CD8-positive, alpha-beta memory T cell (primary cell): ENCODE results near the gene AQR. TPM values are rescaled to one million over a fixed set of nuclear protein-coding genes. Genes with fewer than 3 reads are reported as not detected.
"Not testable (repeated sequence)": the region's sequence is repeated elsewhere in the genome, so short reads cannot be mapped to it uniquely, and the experiment has no call there.

ENCODE experiments used
- CTCF ChIA-PET: fragments of 350-600 bp; sonication (Branson Sonifier 250); formaldehyde crosslinking; loops from one replicate; lab custom pipeline; 2021; ENCODE audit warnings: antibody characterized with exemption; lab: Charles Lee
- POLR2A ChIA-PET: fragments of 350-600 bp; sonication (Branson Sonifier 250); formaldehyde crosslinking; loops from one replicate; lab custom pipeline; 2021; ENCODE audit warnings: antibody characterized with exemption; lab: Charles Lee
- DNase-seq, 5 donors: peaks; one replicate each; pipeline versions ENCODE4 v3.0.0 to v3.0.0-alpha.2; 2020 to 2022; ENCODE audit warnings: mixed read lengths in 1 of 5
- H3K27ac ChIP-seq: one replicate; pipeline ENCODE4 v1.7.0; 2013; ENCODE audit warnings: low read depth, mild to moderate bottlenecking, low read length, moderate library complexity
- H3K27me3 ChIP-seq: 2 replicates; pipeline ENCODE4 v1.7.0; 2013; ENCODE audit warnings: low read length, mild to moderate bottlenecking; ENCODE audit not compliant: insufficient read depth, poor library complexity, severe bottlenecking
- H3K36me3 ChIP-seq: 2 replicates; pipeline ENCODE4 v1.7.0; 2013; ENCODE audit warnings: mild to moderate bottlenecking, low read length, moderate library complexity; ENCODE audit not compliant: insufficient read depth
- H3K4me1 ChIP-seq: 2 replicates; pipeline ENCODE4 v1.7.0; 2013; ENCODE audit warnings: mild to moderate bottlenecking, low read length, moderate library complexity; ENCODE audit not compliant: insufficient read depth
- H3K4me3 ChIP-seq: 2 replicates; pipeline ENCODE4 v1.7.0; 2013; ENCODE audit warnings: mild to moderate bottlenecking, low read length
- H3K9me3 ChIP-seq: 2 replicates; pipeline ENCODE4 v1.7.0; 2013; ENCODE audit warnings: mild to moderate bottlenecking, low read length
- H3K27ac Mint-ChIP-seq, 8 donors: one replicate each; pipeline ENCODE4 v1.8.0; 2020 to 2021; ENCODE audit warnings: mixed read lengths in 8 of 8, mild to moderate bottlenecking in 6 of 8, inconsistent platforms in 3 of 8, moderate library complexity in 3 of 8
- H3K27me3 Mint-ChIP-seq, 2 donors: one replicate each; pipeline ENCODE4 v1.8.0; 2020 to 2021; ENCODE audit warnings: mixed read lengths in 2 of 2, mild to moderate bottlenecking in 1 of 2, moderate library complexity in 1 of 2
- H3K36me3 Mint-ChIP-seq, 3 donors: one replicate each; pipeline ENCODE4 v1.8.0; 2020 to 2021; ENCODE audit warnings: mixed read lengths in 3 of 3, inconsistent platforms in 1 of 3, mild to moderate bottlenecking in 1 of 3
- H3K4me1 Mint-ChIP-seq, 3 donors: one replicate each; pipeline ENCODE4 v1.8.0; 2020 to 2021; ENCODE audit warnings: mixed read lengths in 3 of 3, inconsistent platforms in 1 of 3, mild to moderate bottlenecking in 1 of 3
- H3K4me3 Mint-ChIP-seq, 7 donors: one replicate each; pipeline ENCODE4 v1.8.0; 2020 to 2021; ENCODE audit warnings: mixed read lengths in 7 of 7, mild to moderate bottlenecking in 6 of 7, moderate library complexity in 4 of 7, inconsistent platforms in 2 of 7
- H3K9me3 Mint-ChIP-seq, 5 donors: one replicate each; pipeline ENCODE4 v1.8.0; 2020 to 2022; ENCODE audit warnings: mixed read lengths in 5 of 5, mild to moderate bottlenecking in 3 of 5, moderate library complexity in 2 of 5, inconsistent platforms in 1 of 5
- polyA plus RNA-seq: library from polyadenylated mRNA; unstranded; fragments of 300-500 nt; fragmentation: Illumina TruSeq; gene quantifications from one replicate; pipeline ENCODE4 v1.2.3, GENCODE V29; 2021
- total RNA-seq, 2 experiments: library from RNA; stranded (reverse); gene quantifications; one replicate each; pipeline ENCODE4 v1.2.3, GENCODE V29; 2021

The AQR gene
- total and polyA plus RNA-seq, 3 experiments from 2014 or later, result 14.8 to 46.0 (median 41.7) TPM

DNA sequence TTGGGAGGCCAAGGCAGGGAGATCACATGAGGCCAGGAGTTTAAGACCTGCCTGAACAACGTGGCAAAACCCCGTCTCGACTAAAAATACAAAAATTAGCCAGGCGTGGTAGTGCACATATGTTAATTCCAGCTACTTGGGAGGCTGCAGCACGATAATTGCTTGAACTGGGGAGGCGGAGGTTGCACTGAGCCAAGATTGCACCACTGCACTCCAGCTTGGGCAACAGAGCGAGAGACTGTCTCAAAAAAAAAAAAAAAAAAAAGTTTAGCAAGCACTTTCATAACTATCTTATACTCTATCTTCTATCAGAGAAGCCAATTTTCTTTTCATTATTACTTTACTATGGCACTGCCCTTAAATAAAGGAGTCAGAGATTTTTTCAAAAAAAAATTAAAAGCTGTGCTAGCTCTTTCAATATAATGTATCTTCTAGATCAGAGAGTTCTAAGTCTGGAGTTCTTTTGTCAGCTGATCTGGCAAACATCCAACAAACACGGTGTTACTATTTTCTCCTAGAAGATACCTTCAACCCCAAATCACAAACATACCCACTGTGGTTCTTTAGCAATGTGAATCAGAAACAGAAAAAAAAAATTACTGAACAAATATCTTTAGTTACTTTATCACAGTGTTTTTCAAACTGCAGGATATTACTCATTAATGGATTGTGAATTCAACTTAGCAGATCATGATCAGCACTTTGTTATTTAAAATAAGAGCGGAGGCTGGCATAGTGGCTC lies 15.5 kb upstream of the AQR start:
- no peak overlapping the region for H3K4me3 ChIP-seq
- H3K27ac Mint-ChIP-seq, result peak overlapping the region in 6 of 8 donors; percentile 40 to 88 (median 66)
- H3K27me3 ChIP-seq, result no peaks in the 10 kb centered on the region
- no peaks in the 10 kb centered on the region for H3K9me3 Mint-ChIP-seq
- peaks cover 41 to 65% (median 59%) of the 10 kb centered on the region in 3 donors for H3K4me1 Mint-ChIP-seq
- POLR2A ChIA-PET, result interaction anchor here (0.6 to 0.9 kb wide), 2 partner anchors 9 to 16 kb away, joined by 3 to 4 read pairs; no protein-coding TSS in a partner anchor
- H3K36me3 Mint-ChIP-seq, result peaks cover 0 to 64% (median 14%) of the 10 kb centered on the region in 3 donors
- H3K27me3 Mint-ChIP-seq, result no peaks in the 10 kb centered on the region
- H3K36me3 ChIP-seq, result peaks cover 8% of the 10 kb centered on the region
- peaks cover 23% of the 10 kb centered on the region for H3K4me1 ChIP-seq
- CTCF ChIA-PET, result interaction anchor here (7.4 kb wide), 1 partner anchor 15 kb away, joined by 77 read pairs; the partner anchor contains the start of gene AQR
- H3K27ac ChIP-seq, result no peak overlapping the region
- DNase-seq, result no peak
- H3K4me3 Mint-ChIP-seq, result peak overlapping the region; percentile 24 to 72 (median 59)
- H3K9me3 ChIP-seq, result no peaks in the 10 kb centered on the region

DNA sequence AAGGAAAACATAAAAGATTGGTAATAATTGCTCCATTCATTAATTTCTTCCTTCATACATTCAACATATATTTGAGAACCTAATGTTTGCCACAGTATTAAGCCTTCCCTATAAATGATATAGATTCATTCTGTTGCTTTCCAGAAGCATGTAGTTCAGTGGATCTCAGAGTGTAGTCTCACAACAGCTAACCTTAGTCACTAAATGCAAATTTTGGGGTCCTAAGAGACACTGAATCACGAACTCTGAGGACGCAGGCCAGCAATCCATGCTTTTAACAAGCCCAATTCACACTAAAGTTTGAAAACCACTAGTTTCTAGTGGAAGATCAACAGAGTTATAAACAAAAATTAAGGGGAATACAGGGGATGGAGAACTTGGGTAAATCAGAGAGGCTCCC lies 7.2 kb upstream of the AQR start:
- DNase-seq, result no peak
- no peaks in the 10 kb centered on the region for H3K9me3 Mint-ChIP-seq
- H3K4me1 Mint-ChIP-seq, result peaks cover 6 to 10% (median 7%) of the 10 kb centered on the region in 3 donors
- Histone ChIP-seq H3K27ac (no peak overlapping the region), H3K27me3 (no peaks in the 10 kb centered on the region), H3K9me3 (no peaks in the 10 kb centered on the region), H3K4me3 (no peak overlapping the region), H3K4me1 (no peaks in the 10 kb centered on the region), H3K36me3 (no peaks in the 10 kb centered on the region)
- H3K4me3 Mint-ChIP-seq, result no peak overlapping the region
- no peaks in the 10 kb centered on the region for H3K27me3 Mint-ChIP-seq
- POLR2A ChIA-PET, result interaction anchor here (1.3 kb wide), 1 partner anchor 8 kb away, joined by 4 read pairs; no protein-coding TSS in a partner anchor
- CTCF ChIA-PET, result interaction anchor here (0.8 kb wide), 1 partner anchor 58 kb away, joined by 3 read pairs; no protein-coding TSS in a partner anchor
- H3K36me3 Mint-ChIP-seq, result peaks cover 0 to 21% (median 6%) of the 10 kb centered on the region in 3 donors
- H3K27ac Mint-ChIP-seq, result peak overlapping the region in 1 of 8 donors; percentile 69

DNA sequence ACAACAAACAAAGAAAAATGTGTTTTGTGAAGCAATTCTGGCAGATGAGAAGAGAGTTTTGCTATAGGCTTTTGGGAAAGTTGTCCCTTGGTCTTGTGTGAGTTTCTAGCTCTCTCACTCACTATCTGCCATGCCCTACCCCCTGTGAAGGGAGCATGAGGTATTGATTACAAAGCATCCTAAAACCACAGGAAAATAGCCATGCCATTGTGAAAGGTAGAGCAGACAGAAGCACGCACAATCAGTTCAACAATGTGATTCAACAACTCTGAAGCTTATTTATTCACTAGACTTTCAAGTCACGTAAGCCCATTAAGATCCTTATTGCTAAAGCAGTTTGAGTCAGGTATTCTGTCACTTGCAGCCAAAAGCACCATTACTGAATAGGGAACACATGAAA lies 6.5 kb upstream of the AQR start:
- Mint-ChIP-seq H3K27ac (peak overlapping the region in 3 of 8 donors; percentile 13 to 27 (median 24)), H3K4me1 (peaks cover 0 to 4% (median 3%) of the 10 kb centered on the region in 3 donors), H3K9me3 (no peaks in the 10 kb centered on the region), H3K27me3 (no peaks in the 10 kb centered on the region), H3K36me3 (peaks cover 0 to 14% (median under 1%) of the 10 kb centered on the region in 3 donors), H3K4me3 (no peak overlapping the region)
- POLR2A ChIA-PET, result interaction anchor here (1.3 kb wide), 1 partner anchor 9 kb away, joined by 4 read pairs; no protein-coding TSS in a partner anchor
- Histone ChIP-seq H3K36me3 (no peaks in the 10 kb centered on the region), H3K4me1 (no peaks in the 10 kb centered on the region), H3K4me3 (no peak overlapping the region), H3K9me3 (no peaks in the 10 kb centered on the region), H3K27ac (no peak overlapping the region), H3K27me3 (no peaks in the 10 kb centered on the region)
- CTCF ChIA-PET, result interaction anchor here (0.8 kb wide), 1 partner anchor 57 kb away, joined by 3 read pairs; no protein-coding TSS in a partner anchor
- no peak for DNase-seq

GRCh38 chr15:34973512-34973911 lies 4.0 kb upstream of the AQR start:
- POLR2A ChIA-PET, result interaction anchor here (1.1 kb wide), 1 partner anchor 15 kb away, joined by 5 read pairs; the partner anchor contains the start of gene ZNF770

DNA sequence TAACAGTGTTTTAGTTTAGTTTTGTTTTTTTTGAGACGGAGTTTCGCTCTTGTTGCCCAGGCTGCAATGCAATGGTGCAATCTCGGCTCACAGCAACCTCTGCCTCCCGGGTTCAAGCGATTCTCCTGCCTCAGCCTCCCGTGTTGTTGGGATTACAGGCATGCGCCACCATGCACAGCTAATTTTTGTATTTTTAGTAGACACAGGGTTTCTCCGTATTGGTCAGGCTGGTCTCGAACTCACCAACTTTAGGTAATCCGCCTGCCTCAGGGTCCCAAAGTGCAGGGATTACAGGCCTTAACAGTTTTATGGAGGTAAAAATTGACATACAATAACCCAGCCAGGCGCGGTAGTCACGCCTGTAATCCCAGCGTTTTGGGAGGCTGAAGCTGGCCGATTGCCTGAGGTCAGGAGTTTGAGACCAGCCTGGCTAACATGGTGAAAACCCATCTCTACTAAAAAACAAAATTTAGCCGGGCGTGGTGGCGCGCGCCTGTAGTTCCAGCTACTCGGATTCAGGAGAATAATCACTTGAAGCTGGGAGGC lies 629 bp upstream of the AQR start:
- Histone ChIP-seq H3K4me1 (peaks cover 25% of the 10 kb centered on the region), H3K4me3 (peak overlapping the region; percentile 96), H3K27ac (peak overlapping the region; percentile 88)
- not testable (repeated sequence) for DNase-seq, H3K9me3 ChIP-seq, H3K9me3 Mint-ChIP-seq, H3K27me3 Mint-ChIP-seq, H3K27me3 ChIP-seq, H3K36me3 ChIP-seq
- Mint-ChIP-seq H3K4me3 (peak overlapping the region; percentile 97 to 100 (median 99)), H3K27ac (peak overlapping the region; percentile 83 to 99 (median 96)), H3K4me1 (peaks cover 40 to 48% (median 47%) of the 10 kb centered on the region in 3 donors), H3K36me3 (peaks cover 0 to 24% (median 5%) of the 10 kb centered on the region in 3 donors)
- ChIA-PET POLR2A (interaction anchor here (1.1 to 3.3 kb wide), 2 partner anchors 18 to 31 kb away, joined by 3 to 71 read pairs; partner anchors contain the start of gene ZNF770), CTCF (interaction anchor here (0.8 to 2.4 kb wide), 9 partner anchors 12 to 761 kb away, joined by 3 to 77 read pairs (median 3); partner anchors contain the start of gene ZNF770)

More at GRCh38 chr15:34973512-34973911, 4.0 kb upstream of the AQR start:
- H3K27ac Mint-ChIP-seq, result peak overlapping the region in 2 of 8 donors; percentile 5 to 26
- peaks cover 6% of the 10 kb centered on the region for H3K4me1 ChIP-seq
- no peak overlapping the region for H3K4me3 ChIP-seq
- H3K4me3 Mint-ChIP-seq, result no peak overlapping the region
- no peaks in the 10 kb centered on the region for H3K27me3 ChIP-seq
- H3K27me3 Mint-ChIP-seq, result no peaks in the 10 kb centered on the region
- no peaks in the 10 kb centered on the region for H3K9me3 Mint-ChIP-seq
- H3K27ac ChIP-seq, result no peak overlapping the region
- CTCF ChIA-PET, result no interaction called here
- H3K36me3 Mint-ChIP-seq, result peaks cover 0 to 18% (median 0%) of the 10 kb centered on the region in 3 donors
- H3K36me3 ChIP-seq, result no peaks in the 10 kb centered on the region
- H3K4me1 Mint-ChIP-seq, result peaks cover 16 to 18% (median 17%) of the 10 kb centered on the region in 3 donors
- no peaks in the 10 kb centered on the region for H3K9me3 ChIP-seq
- DNase-seq, result no peak

DNA sequence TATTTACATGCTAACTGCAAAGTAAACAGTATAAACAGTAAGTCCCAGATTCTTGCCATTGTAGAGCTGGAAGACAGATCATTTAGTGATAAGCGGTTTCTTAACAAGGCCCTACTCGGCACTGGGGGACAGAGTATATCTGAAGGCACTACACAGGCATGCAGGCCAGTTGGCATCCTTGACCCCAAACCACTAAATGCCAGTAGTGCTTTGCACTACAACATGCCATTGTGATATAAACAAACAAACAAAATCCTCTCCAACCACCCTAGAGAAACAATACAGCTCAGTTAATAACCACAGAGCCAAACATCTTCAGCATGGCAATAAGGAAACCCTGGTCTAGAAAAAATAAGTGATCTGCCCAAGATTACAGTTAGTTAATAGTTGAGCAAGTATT lies 5.3 kb downstream of the AQR start:
- peak overlapping the region in 3 of 8 donors; percentile 8 to 44 (median 26) for H3K27ac Mint-ChIP-seq

DNA sequence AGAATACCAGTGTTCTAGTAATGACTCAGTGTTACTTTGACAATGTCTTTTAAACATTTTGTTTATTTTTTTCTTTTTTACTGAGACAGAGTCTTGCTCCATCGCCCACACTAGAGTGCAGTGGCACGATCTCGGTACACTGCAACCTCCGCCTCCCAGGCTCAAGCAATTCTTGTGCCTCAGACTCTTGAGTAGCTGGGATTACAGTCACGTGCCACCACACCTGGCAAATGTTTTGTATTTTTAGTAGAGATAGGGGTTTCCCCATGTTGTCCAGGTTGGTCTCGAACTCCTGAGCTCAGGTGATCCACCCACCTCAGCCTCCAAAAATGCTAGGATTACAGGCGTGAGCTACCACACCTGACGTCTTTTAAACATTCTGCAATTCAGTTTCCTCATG lies 15.7 kb downstream of the AQR start:
- H3K27ac ChIP-seq, result no peak overlapping the region
- no peaks in the 10 kb centered on the region for H3K27me3 Mint-ChIP-seq
- H3K4me1 Mint-ChIP-seq, result peaks cover 5 to 23% (median 12%) of the 10 kb centered on the region in 3 donors
- H3K4me3 ChIP-seq, result no peak overlapping the region
- H3K4me1 ChIP-seq, result no peaks in the 10 kb centered on the region
- POLR2A ChIA-PET, result no interaction called here
- no peak overlapping the region for H3K4me3 Mint-ChIP-seq
- H3K9me3 ChIP-seq, result no peaks in the 10 kb centered on the region
- no peak for DNase-seq
- peak overlapping the region in 2 of 8 donors; percentile 46 to 58 for H3K27ac Mint-ChIP-seq
- H3K27me3 ChIP-seq, result no peaks in the 10 kb centered on the region
- CTCF ChIA-PET, result interaction anchor here (0.6 kb wide), 1 partner anchor 111 kb away, joined by 3 read pairs; no protein-coding TSS in a partner anchor
- H3K36me3 Mint-ChIP-seq, result peaks cover 8 to 58% (median 11%) of the 10 kb centered on the region in 3 donors
- no peaks in the 10 kb centered on the region for H3K9me3 Mint-ChIP-seq
- peaks cover 7% of the 10 kb centered on the region for H3K36me3 ChIP-seq

More for the DNA sequence above, 5.3 kb downstream of the AQR start:
- H3K4me3 ChIP-seq, result no peak overlapping the region
- Mint-ChIP-seq H3K4me3 (peak overlapping the region in 1 of 7 donors; percentile 4), H3K9me3 (no peaks in the 10 kb centered on the region), H3K36me3 (peaks cover 6 to 60% (median 13%) of the 10 kb centered on the region in 3 donors), H3K27me3 (no peaks in the 10 kb centered on the region), H3K4me1 (peaks cover 52 to 71% (median 70%) of the 10 kb centered on the region in 3 donors)
- H3K27ac ChIP-seq, result no peak overlapping the region
- CTCF ChIA-PET, result no interaction called here
- no peaks in the 10 kb centered on the region for H3K27me3 ChIP-seq
- peaks cover 6% of the 10 kb centered on the region for H3K36me3 ChIP-seq
- peaks cover 25% of the 10 kb centered on the region for H3K4me1 ChIP-seq
- no peaks in the 10 kb centered on the region for H3K9me3 ChIP-seq
- POLR2A ChIA-PET, result interaction anchor here (0.7 kb wide), 1 partner anchor 23 kb away, joined by 6 read pairs; no protein-coding TSS in a partner anchor
- no peak for DNase-seq
